SK-N-DZ (cell line): ENCODE data around the gene ARRB2.
A peak's percentile ranks its signal among the peaks of the same experiment; 100 is the strongest.

Experiments
- DNase-seq: peaks from one replicate; pipeline ENCODE4 v3.0.0-alpha.2; 2015; ENCODE audit warnings: low spot score

Gene ARRB2

DNA sequence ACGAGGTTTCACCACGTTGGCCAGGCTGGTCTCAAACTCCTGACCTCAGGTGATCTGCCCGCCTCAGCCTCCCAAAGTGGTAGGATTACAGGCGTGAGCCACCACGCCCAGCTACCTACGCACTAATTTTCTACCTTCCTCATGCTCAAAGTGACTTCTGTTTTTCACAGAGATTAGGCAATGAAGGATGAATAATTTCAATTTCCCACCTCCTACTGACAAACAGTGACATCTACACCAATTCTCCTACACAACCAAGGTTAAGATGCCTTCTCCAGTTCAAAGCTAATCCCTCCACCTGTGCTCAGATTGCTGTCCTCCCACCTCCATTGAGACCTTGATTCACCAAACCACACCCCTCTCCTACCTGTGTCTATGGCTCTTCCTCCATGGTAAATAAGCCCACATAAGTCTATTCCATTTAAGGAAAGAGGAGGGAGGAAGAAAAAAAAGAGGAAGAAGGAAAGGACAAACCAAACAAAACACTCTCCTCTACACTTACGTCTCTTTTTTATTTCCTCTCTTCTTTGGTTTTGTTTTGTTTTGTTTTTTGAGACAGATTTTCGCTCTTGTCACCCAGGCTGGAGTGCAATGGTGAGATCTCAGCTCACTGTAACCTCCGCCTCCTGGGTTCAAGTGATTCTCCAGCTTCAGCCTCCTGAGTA is 15.3 kb downstream of the ARRB2 start:
- no peak for DNase-seq

DNA sequence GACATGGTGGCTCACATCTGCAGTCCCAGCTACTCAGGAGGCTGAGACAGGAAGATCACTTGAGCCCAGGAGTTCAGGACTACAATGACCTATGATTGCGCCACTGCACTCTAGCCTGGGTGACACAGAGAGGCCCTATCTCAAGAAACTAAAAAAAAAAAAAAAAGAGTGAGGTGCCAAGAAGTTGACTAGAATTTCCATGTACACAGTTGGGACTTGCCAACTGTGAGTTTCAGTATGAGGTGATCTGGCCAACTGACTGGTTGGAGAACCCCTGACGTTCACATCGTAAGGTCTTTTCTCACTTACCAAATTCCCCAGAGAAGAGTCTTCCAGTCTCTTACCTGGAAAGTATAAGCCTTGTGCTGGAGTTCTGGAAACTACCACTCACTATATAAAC is 17.7 kb downstream of the ARRB2 start:
- no peak for DNase-seq

DNA sequence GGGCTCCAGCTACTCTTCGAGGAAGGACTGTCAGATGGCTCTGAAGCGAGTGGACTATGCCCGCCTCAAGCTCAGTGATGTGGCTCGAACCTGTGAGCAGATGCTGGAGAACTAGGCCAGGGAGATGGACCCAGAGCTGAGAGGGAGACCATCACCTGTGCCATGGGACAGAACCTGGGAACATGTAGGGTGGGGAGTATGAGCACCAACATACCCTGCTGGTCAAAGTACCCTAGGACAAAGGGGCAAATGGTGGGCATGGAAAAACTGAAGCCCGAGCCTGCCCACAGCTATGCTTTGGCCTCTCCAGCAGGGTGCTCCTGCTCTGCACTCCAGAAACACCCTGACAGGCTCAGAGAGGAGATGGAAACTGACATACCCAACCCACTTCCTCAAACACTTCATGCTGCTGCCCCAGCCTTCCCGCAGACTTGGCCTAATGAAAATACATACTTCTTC is 22.7 kb downstream of the ARRB2 start:
- no peak for DNase-seq

DNA sequence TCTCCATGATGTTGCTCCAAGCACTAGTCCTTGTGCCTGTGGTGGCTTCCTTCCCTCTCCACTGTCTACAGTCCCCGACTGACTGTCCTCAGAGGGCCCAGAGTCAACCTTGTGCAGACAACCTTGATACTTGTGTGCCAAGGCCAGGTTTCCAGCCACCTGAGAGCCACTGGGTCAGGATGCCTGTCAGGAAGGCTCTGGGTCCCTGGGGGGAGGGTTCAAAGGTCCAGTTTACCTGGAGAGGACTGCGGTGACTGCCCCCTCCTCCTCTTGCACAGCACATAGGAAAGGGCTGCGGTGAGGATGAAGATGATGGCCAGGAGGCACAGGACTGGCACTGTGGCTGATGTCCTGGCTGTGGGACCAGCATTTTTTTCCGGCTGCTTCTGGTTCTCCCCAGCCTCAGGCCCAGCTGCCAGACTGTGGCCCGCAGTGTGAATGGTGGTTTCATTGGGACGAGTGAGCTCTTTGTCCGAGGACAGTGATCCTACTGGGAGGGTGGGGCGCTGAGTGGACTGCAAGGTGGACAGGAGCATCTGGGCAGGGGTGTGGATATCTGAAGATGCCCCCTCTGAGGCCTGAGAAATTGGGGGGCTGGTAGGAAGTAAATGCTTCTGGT is 24.5 kb downstream of the ARRB2 start:
- no peak for DNase-seq

DNA sequence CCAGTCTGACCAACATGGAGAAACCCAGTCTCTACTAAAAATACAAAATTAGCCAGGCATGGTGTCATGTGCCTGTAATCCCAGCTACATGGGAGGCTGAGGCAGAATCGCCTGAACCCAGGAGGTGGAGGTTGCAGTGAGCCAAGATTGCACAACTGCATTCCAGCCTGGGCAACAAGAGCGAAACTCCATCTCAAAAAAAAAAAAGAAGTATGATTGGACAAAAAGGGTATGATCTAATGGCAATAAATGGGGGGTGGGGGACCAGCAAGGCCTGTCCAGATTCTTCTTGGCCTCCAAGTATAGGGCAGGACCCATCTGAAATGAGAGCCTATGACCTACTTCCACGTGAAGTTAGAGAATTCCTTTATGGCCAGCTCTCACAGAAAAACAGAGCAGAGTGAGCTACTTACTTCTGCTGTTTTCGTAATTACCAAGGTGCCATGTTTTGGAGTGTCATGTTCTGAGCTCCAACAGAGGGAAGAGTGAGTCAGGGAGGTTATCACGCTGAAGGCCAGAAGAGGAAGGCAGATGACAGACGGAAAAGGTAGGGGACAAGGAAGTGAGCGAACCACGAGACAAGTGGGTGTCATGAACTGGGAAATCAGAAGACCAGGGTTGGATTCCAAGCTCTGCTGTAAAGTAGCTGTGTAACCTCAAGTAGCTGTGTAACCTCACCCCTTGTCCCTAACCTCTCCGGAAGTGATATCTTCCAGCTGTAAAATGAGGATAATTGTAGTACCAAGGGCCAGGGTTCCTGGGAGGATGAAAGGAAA is 25.6 kb downstream of the ARRB2 start:
- DNase-seq, result no peak

DNA sequence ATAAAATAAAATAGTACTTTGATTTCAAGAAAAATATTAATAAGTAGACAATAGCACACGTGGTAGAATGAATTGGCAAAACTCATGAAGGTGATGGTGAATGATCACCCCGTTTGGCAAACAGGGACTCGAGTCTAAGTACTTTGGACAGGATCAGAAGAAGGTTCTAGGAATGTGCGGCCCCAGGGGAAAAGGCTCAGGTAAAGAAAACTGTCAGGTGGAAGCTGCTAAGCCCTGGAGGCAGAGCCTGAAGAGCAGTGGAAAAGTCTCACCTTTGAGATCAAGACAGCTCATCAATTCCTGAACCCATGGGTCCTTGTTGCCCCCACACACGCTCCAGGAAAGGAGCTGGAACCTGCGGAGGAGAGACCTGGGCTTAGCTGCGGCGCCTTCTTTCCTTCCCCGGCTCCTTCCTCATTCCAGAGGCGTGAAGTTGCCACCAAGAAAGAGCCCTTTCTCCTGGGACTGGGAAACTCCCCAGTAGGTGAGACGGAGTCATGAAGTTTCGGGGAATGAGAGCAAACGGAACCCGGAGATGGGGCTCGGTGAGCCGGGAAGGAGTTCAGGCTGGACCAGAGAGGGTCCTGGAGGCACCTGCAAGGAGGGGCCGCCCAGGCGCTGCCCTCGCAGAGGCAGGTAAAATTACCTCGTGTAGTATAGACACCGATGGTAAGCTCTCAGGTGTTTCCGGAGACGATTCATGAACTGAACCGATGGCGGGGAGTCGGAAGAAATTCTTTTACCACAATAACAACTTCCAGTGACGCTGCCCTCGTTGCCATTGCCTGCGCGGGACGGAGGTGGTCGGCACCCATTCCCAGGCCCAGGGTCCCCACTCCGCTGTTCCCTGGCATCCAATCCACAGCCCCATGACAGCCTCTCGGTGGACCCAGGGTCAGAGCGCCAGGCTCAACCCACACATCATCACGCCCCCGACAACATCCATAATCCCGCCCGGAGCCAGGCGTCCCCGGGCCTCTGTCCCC is 28.0 kb downstream of the ARRB2 start:
- no peak for DNase-seq

DNA sequence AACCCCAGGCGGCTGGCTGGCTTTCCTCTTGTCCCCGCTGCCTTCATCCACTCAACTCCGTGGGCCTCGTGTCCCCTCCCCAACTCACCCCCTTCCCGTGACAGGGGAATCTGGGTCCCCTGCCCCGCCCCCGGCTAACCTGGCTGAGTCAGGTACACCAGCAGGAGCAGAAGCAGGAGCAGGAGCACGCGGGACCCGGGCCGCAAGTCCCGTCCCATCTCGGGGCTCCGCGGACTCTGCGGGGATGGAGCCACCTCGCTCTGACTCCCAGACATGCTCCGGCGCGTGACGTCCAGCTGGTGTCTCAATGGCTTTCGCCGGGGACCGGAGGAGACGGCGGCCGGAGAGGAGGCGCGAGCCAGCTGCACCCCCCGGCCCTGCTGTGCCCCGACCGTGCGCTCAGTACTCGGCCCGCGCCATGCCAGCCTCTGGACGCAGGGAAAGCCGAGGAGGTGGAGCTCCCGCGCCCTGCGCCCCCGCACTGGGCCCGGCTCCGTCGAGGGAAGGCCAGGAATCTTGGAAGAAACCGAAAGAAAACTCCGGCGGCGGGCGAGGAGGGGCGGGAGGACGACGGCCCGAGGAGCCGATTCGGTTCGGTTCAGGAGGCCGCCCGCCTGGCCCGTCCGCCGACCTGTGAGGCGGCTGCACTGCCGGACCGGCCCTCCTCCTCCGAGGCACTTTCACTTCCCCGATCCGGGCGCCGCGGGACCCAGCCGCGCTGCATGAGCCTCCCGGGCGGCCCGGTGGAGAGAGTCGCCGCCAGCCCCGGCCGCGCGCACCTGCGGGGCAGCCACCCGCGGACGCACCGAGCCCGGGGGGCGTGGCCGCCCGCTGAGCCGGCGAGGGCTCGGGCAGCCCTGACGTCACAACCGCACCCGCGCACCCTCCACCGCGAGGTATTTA is 28.9 kb downstream of the ARRB2 start, which contains the start of the genes CXCL16 and ZMYND15:
TSS of gene CXCL16 (minus strand) at position 807 of the 903 bp plus-strand sequence. CDS start at position 218, 589 bp downstream.
TSS of gene ZMYND15 (plus strand) at position 712 of the 903 bp plus-strand sequence. CDS start 716 bp downstream, outside the sequence.
- DNase-seq, result no peak

DNA sequence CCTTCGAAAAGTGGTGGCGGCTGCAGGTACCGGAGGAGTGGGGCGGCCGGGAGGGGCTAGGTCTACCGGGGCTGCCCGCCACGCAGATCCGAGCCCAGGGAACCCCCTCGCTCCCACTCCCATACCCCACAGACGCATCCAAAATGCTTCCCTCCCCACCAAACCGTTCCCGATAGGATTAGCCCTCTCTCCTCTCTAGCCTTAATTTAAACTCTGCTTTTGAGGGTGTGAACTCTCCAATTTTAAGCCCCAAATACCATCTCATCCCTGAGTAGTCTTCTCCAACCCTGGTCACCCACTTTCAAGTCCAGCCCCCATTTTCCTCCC is 29.6 kb downstream of the ARRB2 start:
- no peak for DNase-seq

DNA sequence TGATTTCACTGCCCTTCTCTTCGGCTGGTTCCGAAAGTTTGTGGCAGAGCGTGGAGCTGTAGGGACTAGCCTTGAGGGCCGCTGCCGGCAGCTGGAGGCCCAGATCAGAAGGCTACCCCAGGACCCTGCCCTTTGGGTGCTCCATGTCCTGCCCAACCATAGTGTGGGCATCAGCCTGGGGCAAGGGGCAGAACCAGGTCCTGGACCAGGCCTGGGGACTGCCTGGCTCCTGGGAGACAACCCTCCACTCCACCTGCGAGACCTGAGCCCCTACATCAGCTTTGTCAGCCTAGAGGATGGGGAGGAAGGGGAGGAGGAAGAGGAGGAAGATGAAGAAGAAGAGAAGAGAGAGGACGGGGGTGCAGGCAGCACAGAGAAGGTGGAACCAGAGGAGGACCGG is 30.2 kb downstream of the ARRB2 start:
- no peak for DNase-seq

DNA sequence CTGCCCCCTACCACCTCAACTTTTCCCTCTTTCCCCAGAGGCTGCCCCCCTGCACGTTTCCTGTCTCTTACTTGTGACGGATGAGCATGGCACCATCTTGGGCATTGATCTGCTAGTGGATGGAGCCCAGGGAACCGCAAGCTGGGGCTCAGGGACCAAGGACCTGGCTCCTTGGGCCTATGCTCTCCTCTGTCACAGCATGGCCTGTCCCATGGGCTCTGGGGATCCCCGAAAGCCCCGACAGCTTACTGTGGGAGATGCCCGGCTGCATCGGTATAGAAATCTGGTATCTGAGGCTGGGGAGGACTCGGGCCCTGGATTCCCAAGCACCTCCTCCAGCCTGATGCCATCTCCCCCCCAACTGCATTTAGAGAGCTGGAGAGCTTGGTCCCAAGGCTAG is 31.1 kb downstream of the ARRB2 start:
- no peak for DNase-seq

DNA sequence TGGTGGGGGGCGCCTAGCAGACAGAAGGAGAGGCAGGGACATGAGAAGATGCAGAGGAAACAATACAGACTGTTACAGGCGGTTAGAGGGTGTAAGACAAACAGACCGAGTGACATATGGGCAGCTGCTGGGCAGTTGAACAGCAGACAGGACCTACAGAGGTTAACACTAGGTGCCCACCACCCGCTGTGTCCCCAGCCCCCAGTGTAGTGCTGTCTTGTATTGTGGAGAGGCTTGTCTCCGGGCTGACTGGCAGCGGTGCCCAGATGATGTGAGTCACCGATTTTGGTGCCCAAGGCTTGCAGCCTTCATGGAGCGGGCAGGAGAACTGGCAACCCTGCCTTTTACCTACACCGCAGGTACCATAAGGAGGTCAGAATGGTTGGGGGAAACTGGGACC is 31.7 kb downstream of the ARRB2 start:
- DNase-seq, result no peak

DNA sequence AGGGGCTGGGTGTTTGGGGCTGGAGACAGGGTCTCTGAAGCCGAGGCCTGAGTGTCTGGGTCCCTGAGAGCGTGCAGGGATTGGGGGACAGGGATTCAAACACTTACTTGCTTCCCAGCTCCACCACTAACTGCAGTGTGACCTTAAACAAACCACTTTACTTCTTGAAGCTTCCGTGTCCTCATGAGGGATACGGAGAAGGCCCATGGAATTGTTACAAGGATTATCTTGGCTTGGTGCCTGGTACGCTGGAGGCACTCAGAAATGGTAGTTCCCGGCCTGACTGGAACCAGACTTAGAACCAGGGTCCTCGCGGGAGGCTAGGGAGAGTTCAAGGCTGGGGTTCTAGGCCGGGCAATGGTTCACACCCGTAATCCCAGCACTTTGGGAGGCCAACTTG is 32.2 kb downstream of the ARRB2 start:
- DNase-seq, result no peak

DNA sequence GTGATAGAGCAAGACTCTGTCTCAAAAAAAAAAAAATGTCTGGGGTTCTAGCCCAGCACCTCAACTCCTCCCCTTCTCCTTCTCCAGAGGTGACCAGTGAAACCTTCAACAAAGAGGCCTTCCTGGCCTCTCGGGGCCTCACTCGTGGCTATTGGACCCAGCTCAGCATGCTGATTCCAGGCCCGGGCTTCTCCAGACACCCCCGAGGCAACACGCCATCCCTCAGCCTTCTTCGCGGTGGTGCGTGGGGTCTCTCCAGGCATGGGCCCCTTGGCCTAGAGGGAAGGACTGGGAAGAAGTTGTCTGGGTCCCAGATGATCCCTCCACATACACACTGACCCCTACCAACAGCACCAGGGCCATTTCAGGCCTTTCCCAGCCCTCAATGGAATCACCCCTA is 32.8 kb downstream of the ARRB2 start:
- no peak for DNase-seq

DNA sequence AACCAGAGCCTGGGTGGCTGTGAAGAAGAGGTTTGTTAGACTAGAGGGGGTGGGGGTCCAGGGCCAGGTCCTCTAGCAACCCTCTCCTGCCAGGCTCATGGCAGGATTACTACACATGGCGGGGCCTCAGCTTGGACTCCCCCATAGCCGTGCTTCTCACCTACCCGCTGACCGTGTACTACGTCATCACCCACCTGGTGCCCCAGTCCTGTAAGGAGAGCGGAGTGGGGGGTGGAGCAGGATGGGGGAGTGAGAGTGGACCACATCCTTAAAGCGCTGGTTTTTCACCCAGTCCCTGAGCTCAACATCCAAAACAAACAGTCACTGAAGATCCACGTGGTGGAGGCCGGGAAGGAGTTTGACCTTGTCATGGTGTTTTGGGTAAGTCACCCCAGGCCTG is 33.5 kb downstream of the ARRB2 start:
- DNase-seq, result no peak

DNA sequence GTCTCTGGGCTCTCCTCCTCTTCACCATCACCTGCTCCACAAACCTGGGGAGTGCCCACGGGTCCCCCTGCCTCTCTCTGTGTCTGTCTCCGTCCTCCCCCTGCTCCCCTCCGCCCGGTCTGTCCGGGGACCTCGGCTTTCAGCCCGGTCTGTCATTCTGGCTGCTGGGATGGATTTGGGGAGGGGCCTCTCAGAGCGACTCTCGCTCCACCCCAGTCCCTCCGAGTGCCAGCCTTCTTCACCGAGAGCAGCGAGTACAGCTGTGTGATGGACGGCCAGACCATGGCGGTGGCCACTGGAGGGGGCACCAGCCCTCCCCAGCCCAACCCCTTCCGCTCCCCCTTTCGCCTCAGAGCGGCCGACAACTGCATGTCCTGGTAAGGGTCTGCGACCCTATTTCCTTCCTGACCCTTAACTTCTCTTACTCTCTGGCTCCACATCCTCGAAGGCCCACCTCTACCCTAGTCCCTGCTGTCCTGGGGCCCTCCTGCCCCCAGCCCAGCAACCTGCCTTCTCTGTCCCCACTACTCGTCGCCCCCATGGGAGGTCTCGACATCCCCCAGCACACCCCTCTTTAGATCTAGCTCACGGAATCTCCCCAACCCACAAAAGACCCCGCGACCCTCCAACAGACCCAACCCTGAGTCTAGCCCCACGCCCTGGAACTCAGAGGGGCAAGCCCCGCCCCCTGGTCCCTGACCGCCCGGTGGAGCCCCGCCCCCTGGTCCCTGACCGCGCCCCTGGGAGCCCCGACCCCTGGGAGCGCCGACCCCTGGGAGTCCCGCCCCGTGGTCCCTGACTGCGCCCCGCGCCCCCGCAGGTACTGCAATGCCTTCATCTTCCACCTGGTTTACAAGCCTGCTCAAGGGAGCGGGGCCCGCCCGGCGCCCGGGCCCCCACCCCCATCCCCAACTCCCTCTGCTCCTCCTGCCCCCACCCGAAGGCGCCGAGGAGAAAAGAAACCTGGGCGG is 34.9 kb downstream of the ARRB2 start:
- DNase-seq, result no peak

DNA sequence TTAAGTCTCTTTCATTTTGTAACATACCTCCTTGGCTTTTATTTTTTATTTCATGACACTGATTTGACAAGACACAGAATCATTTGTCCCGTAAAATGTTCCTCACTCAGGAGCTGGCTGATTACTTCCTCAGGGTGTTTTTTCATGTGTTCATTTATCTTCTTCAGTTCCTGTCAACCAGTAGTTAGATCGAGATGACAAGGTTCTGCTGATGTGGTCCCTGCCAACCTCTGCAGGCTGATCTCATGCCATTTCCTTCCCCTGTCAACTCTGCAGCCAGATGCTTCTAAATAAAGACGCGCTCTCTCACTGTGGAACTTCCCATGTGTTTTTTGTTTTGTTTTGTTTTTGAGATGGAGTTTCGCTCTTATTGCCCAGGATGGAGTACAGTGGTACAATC is 37.4 kb downstream of the ARRB2 start:
- peak; percentile 56 for DNase-seq

DNA sequence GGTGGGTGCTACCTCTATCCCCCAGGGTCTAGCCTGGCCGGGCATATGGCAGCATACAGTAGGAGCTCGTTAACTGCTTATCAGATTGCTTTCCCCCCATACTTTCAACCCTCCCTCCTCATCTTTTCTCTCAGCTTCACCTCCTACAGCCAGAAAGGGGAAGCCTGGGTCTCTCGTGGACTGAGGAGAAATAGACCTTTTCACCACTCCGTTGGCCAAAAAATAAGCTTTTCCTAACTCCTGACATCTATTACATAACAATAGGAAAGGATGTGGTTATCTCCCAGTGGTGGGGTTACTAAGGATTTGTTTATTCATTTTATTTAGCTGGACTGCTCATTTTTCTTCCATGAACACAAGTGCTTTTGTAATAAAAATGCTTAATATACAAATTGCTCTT is 38.3 kb downstream of the ARRB2 start:
- no peak for DNase-seq

DNA sequence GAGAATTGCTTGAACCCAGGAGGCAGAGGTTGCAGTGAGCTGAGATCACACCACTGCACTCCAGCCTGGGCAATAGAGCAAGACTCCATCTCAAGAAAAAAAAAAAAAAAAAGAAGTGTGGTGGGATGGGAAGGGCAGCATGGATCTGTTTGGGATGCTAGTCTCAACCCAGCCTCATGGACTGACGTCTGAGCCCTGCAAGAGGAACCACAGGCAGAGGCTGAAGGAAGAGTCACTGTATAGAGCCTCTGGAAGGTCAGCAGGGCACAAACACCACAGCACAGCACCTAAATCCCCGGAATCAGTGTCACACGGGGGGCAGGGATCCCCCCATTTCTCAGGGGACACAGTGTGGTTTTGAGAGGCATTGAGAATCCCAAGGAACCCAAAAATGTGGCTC is 40.2 kb downstream of the ARRB2 start:
- DNase-seq, result no peak

DNA sequence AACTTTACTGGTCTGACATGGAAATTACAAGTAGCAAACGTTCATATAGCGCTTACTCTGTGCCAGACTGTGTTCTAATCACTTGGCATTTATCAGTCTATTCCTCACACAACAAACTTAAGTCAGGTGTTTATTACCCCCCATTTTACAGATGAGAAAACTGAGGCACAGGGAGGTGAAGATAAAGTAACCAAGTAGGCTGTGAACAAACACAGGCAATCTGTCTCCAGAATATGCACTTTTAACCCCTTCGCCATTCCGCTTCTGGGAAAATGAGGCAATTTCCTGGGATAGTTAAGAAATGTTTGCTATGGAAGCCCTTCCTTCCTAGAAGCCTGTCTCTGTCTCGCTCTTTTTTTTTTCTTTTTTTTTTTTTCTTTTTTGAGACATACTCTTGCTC is 41.5 kb downstream of the ARRB2 start:
- DNase-seq, result no peak
